K562 (cell line): ENCODE measurements around the gene TMC2. TPM values are rescaled to one million over a fixed set of nuclear protein-coding genes. Genes with fewer than 3 reads are reported as not detected.
A peak's percentile ranks its signal among the peaks of the same experiment; 100 is the strongest.

Experiments used
- BHLHE40 ChIP-seq: IDR thresholded peaks from 2 replicates; pipeline ENCODE4 v1.6.1; 2011; ENCODE audit warnings: low read length, improper control_type of control experiment
- HOMEZ ChIP-seq: fragments of 250-450 bp; sonication (Bioruptor Pico); IDR thresholded peaks from 2 replicates; pipeline ENCODE4 v1.4.0; 2020; ENCODE audit warnings: mild to moderate bottlenecking, moderate library complexity
- MGA ChIP-seq: fragments of 450-650 bp; IDR thresholded peaks from 2 replicates; pipeline ENCODE4 v1.6.1; 2016; ENCODE audit warnings: mild to moderate bottlenecking, moderate library complexity
- SUPT5H ChIP-seq: fragments of 450-650 bp; IDR thresholded peaks from 2 replicates; pipeline ENCODE4 v1.6.1; 2016
- TEAD1 ChIP-seq, 2 experiments: fragments of 450-650 bp in 1 of 2; sonication (generic) in 1 of 2; formaldehyde crosslinking; IDR thresholded peaks; 2 replicates each; pipeline versions ENCODE4 v1.4.0 to v1.8.0; 2020 to 2022; ENCODE audit warnings: mild to moderate bottlenecking in 2 of 2, missing genetic modification reagents in 1 of 2
- ZMIZ1 ChIP-seq, 2 experiments: fragments of 150-350 bp in 1 of 2; IDR thresholded peaks; 2 replicates each; pipeline ENCODE4 v1.6.1; 2012 to 2016; ENCODE audit warnings: low read depth in 2 of 2, low read length in 2 of 2, mild to moderate bottlenecking in 1 of 2, moderate library complexity in 1 of 2
- ZNF175 ChIP-seq: fragments of 200-800 bp; sonication (Bioruptor generic); IDR thresholded peaks from 2 replicates; pipeline ENCODE4 v1.6.1; 2016; ENCODE audit warnings: low read depth, mild to moderate bottlenecking, missing genetic modification characterization, missing compliant biosample characterization
- ZNF584 ChIP-seq: fragments of 200-800 bp; sonication (Bioruptor generic); IDR thresholded peaks from 2 replicates; pipeline ENCODE4 v1.6.1; 2016; ENCODE audit warnings: low read depth, mild to moderate bottlenecking, missing genetic modification characterization, missing compliant biosample characterization
- ZNF830 ChIP-seq: fragments of 250-450 bp; sonication (Bioruptor Pico); IDR thresholded peaks from 2 replicates; pipeline ENCODE4 v1.5.0; 2021; ENCODE audit warnings: mild to moderate bottlenecking
- polyA plus RNA-seq, 8 experiments: library from polyadenylated mRNA; depleted of rRNA in 4 of 8; stranded (reverse) in 5 of 8; unstranded in 3 of 8; fragments of >200 nt; fragmentation: Nextera tagmentation in 2 of 8; fragmentation: Illumina TruSeq in 1 of 8; extraction: Ambion mirVana in 2 of 8; extraction: Trizol in 1 of 8; gene quantifications; 2 replicates each; pipeline versions ENCODE4 v1.2.1 to v1.2.3, GENCODE V29; 2011 to 2014; ENCODE audit warnings: inconsistent platforms in 1 of 8, missing spikeins in 1 of 8
- total RNA-seq, 7 experiments: library from RNA; depleted of rRNA in 6 of 7; stranded (reverse); fragments of >200 nt in 6 of 7; fragmentation: Illumina TruSeq in 2 of 7; extraction: Trizol in 2 of 7; gene quantifications; 2 replicates each; pipeline versions ENCODE4 v1.2.1 to v1.2.3, GENCODE V29; 2011 to 2021; ENCODE audit warnings: low replicate concordance in 1 of 7

The TMC2 gene
- total and polyA plus RNA-seq, 9 of the 15 experiments (the other 6 are each of a cell fraction or from before 2014, with no cell fraction given): not detected

DNA sequence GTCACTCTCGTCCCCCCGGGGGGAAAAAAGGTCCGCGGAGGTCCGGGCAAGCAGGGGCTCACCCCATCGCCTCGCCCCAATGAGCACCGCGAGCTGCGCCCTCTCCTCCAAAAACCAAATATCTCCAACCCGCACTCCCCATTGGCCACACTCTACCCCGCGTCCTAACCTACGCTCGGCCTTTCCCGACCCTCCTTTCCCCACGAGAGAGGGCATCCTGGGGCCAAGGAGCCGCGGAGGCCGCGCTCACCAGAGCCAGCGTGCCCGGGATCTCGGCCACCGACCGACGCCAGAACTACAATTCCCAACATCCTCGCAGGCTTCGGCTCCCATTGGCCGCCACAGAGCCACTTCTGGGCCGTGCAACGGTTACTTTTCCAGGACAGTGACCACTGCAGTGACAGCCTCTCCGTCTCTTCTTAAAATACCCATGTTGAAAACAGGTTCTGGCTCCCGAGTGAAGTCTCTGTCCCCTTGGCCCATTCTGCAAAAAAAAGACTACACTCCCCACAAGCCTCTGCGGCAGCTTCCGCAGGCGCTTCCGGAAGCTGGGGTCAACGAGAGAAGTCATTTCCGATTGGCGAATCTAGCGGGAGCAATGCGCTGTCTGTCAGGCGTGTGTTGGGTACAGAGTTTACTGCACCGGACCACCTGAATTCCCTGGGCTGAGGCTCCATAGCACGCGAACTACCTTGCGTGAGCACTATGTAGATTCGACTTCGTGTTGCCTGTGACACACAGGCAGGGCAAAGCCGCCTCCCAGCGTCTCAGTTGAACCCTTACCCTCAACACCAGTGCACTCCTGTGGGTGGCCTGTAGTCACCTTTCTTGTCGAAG lies 27.5 kb upstream of the TMC2 start, which contains the start of gene ZNF343 (continued):
- peak in 1 of 2 experiments; percentile 63; a peak in 1 of 4 replicates for TF ChIP-seq TEAD1 (CRISPR knock-in tag; IDR thresholded peaks at IDR 0.05)
- TF ChIP-seq ZNF175 (CRISPR knock-in tag): no peak
- TF ChIP-seq BHLHE40: 0 out of 2 replicates have a peak, but pooled peaks have one; percentile 4
- TF ChIP-seq HOMEZ (CRISPR knock-in tag): no peak
- TF ChIP-seq MGA: peak; percentile 84
- TF ChIP-seq SUPT5H: peak; percentile 74
- no peak for TF ChIP-seq ZNF584
- no peak for TF ChIP-seq ZNF830 (CRISPR knock-in tag)
- TF ChIP-seq ZMIZ1 (IDR thresholded peaks at IDR 0.05; ENCODE audit: low read depth in 2 of 2, low read length in 2 of 2): no peak
